ENCODE results near the gene NANOGP8.

Gene NANOGP8

GRCh38 chr15:35107122-35107521 lies 22.0 kb upstream of the NANOGP8 start:
- H3K23ac ChIP-seq (ENCODE audit: low read length): no peak overlapping the region
- H3K36me3 ChIP-seq (ENCODE audit: control insufficient read depth in 1 of 2, insufficient read depth in 2 of 2, low read length in 2 of 2): no peaks in the 10 kb centered on the region
- peak in 1 of 2 donors; percentile 41 for DNase-seq
- H4K12ac ChIP-seq (ENCODE audit: low read depth, low read length): no peak overlapping the region
- H3K4ac ChIP-seq (ENCODE audit: low read depth, low read length): no peak overlapping the region
- no peak overlapping the region for H3K14ac ChIP-seq (ENCODE audit: low read length)
- whole genome bisulfite sequencing (ENCODE audit: extremely low coverage, insufficient coverage, insufficient read length): no CpG with 5 or more reads among the region's 3 CpGs
- H2AFZ ChIP-seq (ENCODE audit: insufficient read depth, low read length, poor library complexity): no peak overlapping the region
- H2AK5ac ChIP-seq (ENCODE audit: low read length): no peak overlapping the region
- H2BK5ac ChIP-seq (ENCODE audit: low read depth, low read length, poor library complexity): no peak overlapping the region
- no peak overlapping the region for H3K9ac ChIP-seq (ENCODE audit: low read length)
- H3K79me2 ChIP-seq (ENCODE audit: control insufficient read depth, insufficient read depth, low read length, poor library complexity): no peaks in the 10 kb centered on the region
- no peaks in the 10 kb centered on the region for H3K27me3 ChIP-seq (ENCODE audit: insufficient read depth, low read length)
- no peaks in the 10 kb centered on the region for H3K9me3 ChIP-seq (ENCODE audit: insufficient read depth, low read depth, low read length)
- H2BK12ac ChIP-seq (ENCODE audit: low read length): no peak overlapping the region
- H3K4me3 ChIP-seq (ENCODE audit: low read depth, low read length): no peak overlapping the region
- no peak overlapping the region for H4K91ac ChIP-seq (ENCODE audit: low read depth, low read length)
- no peaks in the 10 kb centered on the region for H3K79me1 ChIP-seq (ENCODE audit: low read length)
- no peak overlapping the region for H3K27ac ChIP-seq (ENCODE audit: low read depth, low read length)
- H3K18ac ChIP-seq (ENCODE audit: low read length): no peak overlapping the region
- H3K4me2 ChIP-seq (ENCODE audit: low read length): no peak overlapping the region
- H3K4me1 ChIP-seq (ENCODE audit: control insufficient read depth in 1 of 2, insufficient read depth in 2 of 2, low read length in 2 of 2): peaks cover 0 to 2% of the 10 kb centered on the region in 2 experiments
- no peak overlapping the region for H2BK120ac ChIP-seq (ENCODE audit: insufficient read depth, low read length, poor library complexity)
- no peak overlapping the region for H4K8ac ChIP-seq (ENCODE audit: low read depth, low read length)

- Histone ChIP-seq H2BK5ac (ENCODE audit: low read depth, low read length, poor library complexity) (no peak overlapping the region), H3K9ac (ENCODE audit: low read length) (no peak overlapping the region), H3K4ac (ENCODE audit: low read depth, low read length) (no peak overlapping the region), H4K91ac (ENCODE audit: low read depth, low read length) (no peak overlapping the region), H2BK120ac (ENCODE audit: insufficient read depth, low read length, poor library complexity) (no peak overlapping the region), H2AK5ac (ENCODE audit: low read length) (no peak overlapping the region), H3K14ac (ENCODE audit: low read length) (no peak overlapping the region), H3K18ac (ENCODE audit: low read length) (no peak overlapping the region), H3K27ac (ENCODE audit: low read depth, low read length) (no peak overlapping the region), H3K79me1 (ENCODE audit: low read length) (no peaks in the 10 kb centered on the region), H4K8ac (ENCODE audit: low read depth, low read length) (no peak overlapping the region), H3K9me3 (ENCODE audit: insufficient read depth, low read depth, low read length) (no peaks in the 10 kb centered on the region), H3K23ac (ENCODE audit: low read length) (no peak overlapping the region), H3K27me3 (ENCODE audit: insufficient read depth, low read length) (no peaks in the 10 kb centered on the region), H2BK12ac (ENCODE audit: low read length) (no peak overlapping the region), H4K12ac (ENCODE audit: low read depth, low read length) (no peak overlapping the region), H3K4me2 (ENCODE audit: low read length) (no peak overlapping the region), H3K4me1 (ENCODE audit: control insufficient read depth in 1 of 2, insufficient read depth in 2 of 2, low read length in 2 of 2) (no peaks in the 10 kb centered on the region), H3K79me2 (ENCODE audit: control insufficient read depth, insufficient read depth, low read length, poor library complexity) (no peaks in the 10 kb centered on the region), H2AFZ (ENCODE audit: insufficient read depth, low read length, poor library complexity) (no peak overlapping the region), H3K36me3 (ENCODE audit: control insufficient read depth in 1 of 2, insufficient read depth in 2 of 2, low read length in 2 of 2) (no peaks in the 10 kb centered on the region), H3K4me3 (ENCODE audit: low read depth, low read length) (no peak overlapping the region)
- DNase-seq: no peak
- WGBS (ENCODE audit: extremely low coverage, insufficient coverage, insufficient read length): no CpG with 5 or more reads among the region's 3 CpGs
These were observed 19.5 kb upstream of the NANOGP8 start for GRCh38 chr15:35104526-35105147.

GRCh38 chr15:35102186-35102585 lies 17.1 kb upstream of the NANOGP8 start:
- Histone ChIP-seq H2BK5ac (ENCODE audit: low read depth, low read length, poor library complexity) (no peak overlapping the region), H2BK120ac (ENCODE audit: insufficient read depth, low read length, poor library complexity) (no peak overlapping the region), H3K79me2 (ENCODE audit: control insufficient read depth, insufficient read depth, low read length, poor library complexity) (no peaks in the 10 kb centered on the region), H3K4me3 (ENCODE audit: low read depth, low read length) (no peak overlapping the region), H3K27ac (ENCODE audit: low read depth, low read length) (no peak overlapping the region), H4K8ac (ENCODE audit: low read depth, low read length) (no peak overlapping the region), H3K9ac (ENCODE audit: low read length) (no peak overlapping the region), H3K23ac (ENCODE audit: low read length) (no peak overlapping the region), H3K79me1 (ENCODE audit: low read length) (no peaks in the 10 kb centered on the region), H2AK5ac (ENCODE audit: low read length) (no peak overlapping the region), H3K4me2 (ENCODE audit: low read length) (no peak overlapping the region), H2AFZ (ENCODE audit: insufficient read depth, low read length, poor library complexity) (no peak overlapping the region), H4K91ac (ENCODE audit: low read depth, low read length) (no peak overlapping the region), H3K18ac (ENCODE audit: low read length) (no peak overlapping the region), H2BK12ac (ENCODE audit: low read length) (no peak overlapping the region), H3K27me3 (ENCODE audit: insufficient read depth, low read length) (no peaks in the 10 kb centered on the region), H3K14ac (ENCODE audit: low read length) (no peak overlapping the region), H3K9me3 (ENCODE audit: insufficient read depth, low read depth, low read length) (no peaks in the 10 kb centered on the region), H3K4me1 (ENCODE audit: control insufficient read depth in 1 of 2, insufficient read depth in 2 of 2, low read length in 2 of 2) (no peaks in the 10 kb centered on the region), H4K12ac (ENCODE audit: low read depth, low read length) (no peak overlapping the region), H3K4ac (ENCODE audit: low read depth, low read length) (no peak overlapping the region), H3K36me3 (ENCODE audit: control insufficient read depth in 1 of 2, insufficient read depth in 2 of 2, low read length in 2 of 2) (no peaks in the 10 kb centered on the region)
- no CpG with 5 or more reads among the region's 3 CpGs for WGBS (ENCODE audit: extremely low coverage, insufficient coverage, insufficient read length)
- DNase-seq: no peak

- no peaks in the 10 kb centered on the region for H3K36me3 ChIP-seq (ENCODE audit: control insufficient read depth in 1 of 2, insufficient read depth in 2 of 2, low read length in 2 of 2)
- H3K4me1 ChIP-seq (ENCODE audit: control insufficient read depth in 1 of 2, insufficient read depth in 2 of 2, low read length in 2 of 2): no peaks in the 10 kb centered on the region
- no peaks in the 10 kb centered on the region for H3K79me2 ChIP-seq (ENCODE audit: control insufficient read depth, insufficient read depth, low read length, poor library complexity)
- H3K18ac ChIP-seq (ENCODE audit: low read length): no peak overlapping the region
- no peaks in the 10 kb centered on the region for H3K9me3 ChIP-seq (ENCODE audit: insufficient read depth, low read depth, low read length)
- no peak overlapping the region for H2AK5ac ChIP-seq (ENCODE audit: low read length)
- no peak overlapping the region for H3K9ac ChIP-seq (ENCODE audit: low read length)
- H3K27me3 ChIP-seq (ENCODE audit: insufficient read depth, low read length): no peaks in the 10 kb centered on the region
- no peak for DNase-seq
- no peak overlapping the region for H2BK12ac ChIP-seq (ENCODE audit: low read length)
- no peak overlapping the region for H3K23ac ChIP-seq (ENCODE audit: low read length)
- no peaks in the 10 kb centered on the region for H3K79me1 ChIP-seq (ENCODE audit: low read length)
- H2BK120ac ChIP-seq (ENCODE audit: insufficient read depth, low read length, poor library complexity): no peak overlapping the region
- H4K8ac ChIP-seq (ENCODE audit: low read depth, low read length): no peak overlapping the region
- H2BK5ac ChIP-seq (ENCODE audit: low read depth, low read length, poor library complexity): no peak overlapping the region
- H4K91ac ChIP-seq (ENCODE audit: low read depth, low read length): no peak overlapping the region
- H2AFZ ChIP-seq (ENCODE audit: insufficient read depth, low read length, poor library complexity): no peak overlapping the region
- H3K4me2 ChIP-seq (ENCODE audit: low read length): no peak overlapping the region
- no peak overlapping the region for H3K4me3 ChIP-seq (ENCODE audit: low read depth, low read length)
- H3K4ac ChIP-seq (ENCODE audit: low read depth, low read length): no peak overlapping the region
- no peak overlapping the region for H4K12ac ChIP-seq (ENCODE audit: low read depth, low read length)
- no peak overlapping the region for H3K27ac ChIP-seq (ENCODE audit: low read depth, low read length)
- H3K14ac ChIP-seq (ENCODE audit: low read length): no peak overlapping the region
These were observed 16.2 kb upstream of the NANOGP8 start for GRCh38 chr15:35101335-35101734.
